ENCODE results near the gene SLC6A3. TPM values are rescaled to one million over a fixed set of nuclear protein-coding genes. Genes with fewer than 3 reads are reported as not detected.

The SLC6A3 gene
- polyA plus RNA-seq, 1 experiment = not detected

- ChIA-PET POLR2A (no interaction called here), CTCF (interaction anchor here (1.4 kb wide), 1 partner anchor 257 kb away, joined by 4 read pairs; no protein-coding TSS in a partner anchor)
- Histone ChIP-seq H3K27me3 (ENCODE audit: control insufficient read depth, insufficient read depth, low read length) (peaks cover 34% of the 10 kb centered on the region), H3K4me3 (ENCODE audit: low read depth, low read length) (no peak overlapping the region), H3K27ac (ENCODE audit: low read depth, low read length) (no peak overlapping the region), H3K9me3 (ENCODE audit: control insufficient read depth, insufficient read depth, low read length) (peaks cover 3% of the 10 kb centered on the region; the same call in 1 of the 2 replicates)
- TF ChIP-seq CTCF (IDR thresholded peaks at IDR 0.05; ENCODE audit: low read depth, low read length) = no peak
- no peak for DNase-seq (ENCODE audit: low read depth, low spot score)
Observed at GRCh38 chr5:1387876-1388275, 57.4 kb downstream of the SLC6A3 start.

GRCh38 chr5:1387059-1387755 is 58.0 kb downstream of the SLC6A3 start:
- Histone ChIP-seq H3K27me3 (ENCODE audit: control insufficient read depth, insufficient read depth, low read length) (peaks cover 34% of the 10 kb centered on the region), H3K4me3 (ENCODE audit: low read depth, low read length) (no peak overlapping the region), H3K27ac (ENCODE audit: low read depth, low read length) (no peak overlapping the region), H3K9me3 (ENCODE audit: control insufficient read depth, insufficient read depth, low read length) (peaks cover 3% of the 10 kb centered on the region; the same call in 1 of the 2 replicates)
- no peak for DNase-seq (ENCODE audit: low read depth, low spot score)
- no peak for TF ChIP-seq CTCF (IDR thresholded peaks at IDR 0.05; ENCODE audit: low read depth, low read length)
- POLR2A ChIA-PET = no interaction called here
- CTCF ChIA-PET = interaction anchor here (1.4 kb wide), 1 partner anchor 258 kb away, joined by 4 read pairs; no protein-coding TSS in a partner anchor

GRCh38 chr5:1386274-1386717 is 58.9 kb downstream of the SLC6A3 start:
- H3K4me3 ChIP-seq (ENCODE audit: low read depth, low read length) = peak overlapping the region; percentile 61
- ChIA-PET CTCF (no interaction called here), POLR2A (no interaction called here)
- H3K9me3 ChIP-seq (ENCODE audit: control insufficient read depth, insufficient read depth, low read length) = peaks cover 3% of the 10 kb centered on the region; the same call in 1 of the 2 replicates
- DNase-seq (ENCODE audit: low read depth, low spot score) = no peak
- TF ChIP-seq CTCF (IDR thresholded peaks at IDR 0.05; ENCODE audit: low read depth, low read length) = no peak
- H3K27me3 ChIP-seq (ENCODE audit: control insufficient read depth, insufficient read depth, low read length) = peaks cover 34% of the 10 kb centered on the region
- no peak overlapping the region for H3K27ac ChIP-seq (ENCODE audit: low read depth, low read length)

- DNase-seq (ENCODE audit: low read depth, low spot score) = no peak
- ChIA-PET POLR2A (no interaction called here), CTCF (interaction anchor here (0.6 to 1.5 kb wide), 2 partner anchors 259 to 1112 kb away, joined by 3 to 6 read pairs; no protein-coding TSS in a partner anchor)
- Histone ChIP-seq H3K9me3 (ENCODE audit: control insufficient read depth, insufficient read depth, low read length) (peaks cover 3% of the 10 kb centered on the region; the same call in 1 of the 2 replicates), H3K4me3 (ENCODE audit: low read depth, low read length) (peak overlapping the region; percentile 61), H3K27ac (ENCODE audit: low read depth, low read length) (no peak overlapping the region), H3K27me3 (ENCODE audit: control insufficient read depth, insufficient read depth, low read length) (peaks cover 34% of the 10 kb centered on the region)
- TF ChIP-seq CTCF (IDR thresholded peaks at IDR 0.05; ENCODE audit: low read depth, low read length) = no peak
Observed at GRCh38 chr5:1385395-1386273, 59.6 kb downstream of the SLC6A3 start.

Data from AG04450 (cell line).